Activated effector memory CD4-positive, alpha-beta T cell treated with anti-CD3 and anti-CD28 coated beads, Interleukin-2, amount 50 U/mL, for 16 hours (primary cell): ENCODE data around the gene PUSL1.

Experiments used
- DNase-seq: peaks from one replicate; pipeline ENCODE4 v3.0.0-alpha.2; 2020

PUSL1 gene

GRCh38 chr1:1326075-1326605 lies 17.7 kb downstream of the PUSL1 start:
- DNase-seq: no peak

GRCh38 chr1:1327291-1327690 lies 18.9 kb downstream of the PUSL1 start:
- no peak for DNase-seq

- DNase-seq: no peak
Measured at GRCh38 chr1:1328254-1328653, 19.9 kb downstream of the PUSL1 start.

- DNase-seq: no peak
Measured at GRCh38 chr1:1329304-1330210, 21.2 kb downstream of the PUSL1 start.

- no peak for DNase-seq
Measured at GRCh38 chr1:1330366-1331067, 22.1 kb downstream of the PUSL1 start.

- DNase-seq: no peak
Measured at GRCh38 chr1:1331068-1331965, 22.9 kb downstream of the PUSL1 start, which contains the start of gene TAS1R3. Gene TAS1R3, plus strand, starts transcription at chr1:1331280. Its CDS starts 66 bp downstream, at chr1:1331346.

GRCh38 chr1:1332031-1332755 lies 23.8 kb downstream of the PUSL1 start:
- DNase-seq: no peak

GRCh38 chr1:1332774-1333480 lies 24.5 kb downstream of the PUSL1 start:
- DNase-seq: no peak

- DNase-seq: no peak
Measured at GRCh38 chr1:1333551-1334241, 25.3 kb downstream of the PUSL1 start.

GRCh38 chr1:1334835-1335234 lies 26.4 kb downstream of the PUSL1 start:
- DNase-seq: no peak

GRCh38 chr1:1335283-1335682 lies 26.9 kb downstream of the PUSL1 start:
- DNase-seq: no peak

GRCh38 chr1:1335792-1336248 lies 27.4 kb downstream of the PUSL1 start:
- DNase-seq: no peak

- no peak for DNase-seq
Measured at GRCh38 chr1:1336446-1336845, 28.0 kb downstream of the PUSL1 start.

GRCh38 chr1:1336931-1337792 lies 28.8 kb downstream of the PUSL1 start:
- DNase-seq: no peak

- DNase-seq: no peak
Measured at GRCh38 chr1:1337793-1338147, 29.4 kb downstream of the PUSL1 start.

- DNase-seq: no peak
Measured at GRCh38 chr1:1338278-1338677, 29.9 kb downstream of the PUSL1 start.

- no peak for DNase-seq
Measured at GRCh38 chr1:1340185-1340584, 31.8 kb downstream of the PUSL1 start.

GRCh38 chr1:1340791-1341548 lies 32.6 kb downstream of the PUSL1 start:
- no peak for DNase-seq

- no peak for DNase-seq
Measured at GRCh38 chr1:1341549-1342021, 33.2 kb downstream of the PUSL1 start.
